PC-3 (cell line): Measurements from ENCODE around the gene IL34.

ENCODE experiments used
- CTCF ChIP-seq: fragments of 300-600 bp; sonication (generic); conservative IDR thresholded peaks from 2 replicates; pipeline ENCODE4 v1.5.1; 2017; ENCODE audit warnings: antibody characterized with exemption, low read depth, mild to moderate bottlenecking, low read length
- EZH2 ChIP-seq: fragments of 300-600 bp; sonication (generic); IDR thresholded peaks from one replicate; pipeline ENCODE4 v1.6.1; 2017; ENCODE audit warnings: antibody characterized with exemption, mild to moderate bottlenecking, low read length; ENCODE audit not compliant: unreplicated experiment

- TF ChIP-seq CTCF (no peak), EZH2 (no peak)
Observed at GRCh38 chr16:70708366-70709246, 62.2 kb downstream of the IL34 start.
